Type B pancreatic cell (in vitro differentiated cells): ENCODE results near the gene CCT6B. TPM values are rescaled to one million over a fixed set of nuclear protein-coding genes. Genes with fewer than 3 reads are reported as not detected.

Experiments
- DNase-seq: peaks from one replicate; pipeline ENCODE4 v3.0.0; 2021; ENCODE audit warnings: mixed read lengths; ENCODE audit not compliant: unreplicated experiment; ENCODE audit errors: extremely low spot score
- H3K27ac Mint-ChIP-seq: 2 replicates; pipeline ENCODE4 v1.8.0; 2021; ENCODE audit warnings: mild to moderate bottlenecking, mixed read lengths
- H3K27me3 Mint-ChIP-seq: 2 replicates; pipeline ENCODE4 v1.8.0; 2021; ENCODE audit warnings: mixed read lengths
- H3K36me3 Mint-ChIP-seq: 2 replicates; pipeline ENCODE4 v1.8.0; 2021; ENCODE audit warnings: mixed read lengths
- H3K4me1 Mint-ChIP-seq: one replicate; pipeline ENCODE4 v1.8.0; 2021; ENCODE audit warnings: mixed read lengths; ENCODE audit not compliant: unreplicated experiment
- H3K4me3 Mint-ChIP-seq: 2 replicates; pipeline ENCODE4 v1.8.0; 2021; ENCODE audit warnings: mild to moderate bottlenecking, mixed read lengths
- H3K9me3 Mint-ChIP-seq: 2 replicates; pipeline ENCODE4 v1.8.0; 2021; ENCODE audit warnings: mixed read lengths
- CTCF ChIP-seq: fragments of 200-600 bp; sonication (generic); conservative IDR thresholded peaks from 2 replicates; pipeline ENCODE4 v1.5.0; 2021; ENCODE audit warnings: antibody characterized with exemption, mild to moderate bottlenecking
- total RNA-seq: library from RNA; stranded (reverse); gene quantifications from 2 replicates; pipeline ENCODE4 v1.2.1, GENCODE V29; 2021; ENCODE audit warnings: low replicate concordance

The CCT6B gene
- total RNA-seq, 1 donor from 2014 or later = 1.5 TPM

GRCh38 chr17:34879146-34879545 lies 82.1 kb downstream of the CCT6B start:
- Mint-ChIP-seq H3K36me3 (no peaks in the 10 kb centered on the region), H3K27me3 (peaks cover 68% of the 10 kb centered on the region), H3K9me3 (peaks cover 5% of the 10 kb centered on the region), H3K27ac (no peak overlapping the region), H3K4me3 (no peak overlapping the region), H3K4me1 (no peaks in the 10 kb centered on the region)
- no peak for TF ChIP-seq CTCF
- no peak for DNase-seq

Other genes starting within 250 kb of the CCT6B start
- 21.9 and 22.8 TPM in 2 replicates for gene ZNF830, start 80 bp upstream of the CCT6B start, total RNA-seq
- gene LIG3, start 19.1 kb upstream of the CCT6B start, total RNA-seq = 52.6 and 73.0 TPM in 2 replicates
- 19.9 and 38.7 TPM in 2 replicates for gene RFFL, start 102.2 kb upstream of the CCT6B start, total RNA-seq
- gene RAD51D, start 158.4 kb upstream of the CCT6B start, total RNA-seq = 8.3 and 12.4 TPM in 2 replicates
- not detected in 2 replicates for gene FNDC8, start 160.2 kb upstream of the CCT6B start, total RNA-seq
- gene NLE1, start 180.8 kb upstream of the CCT6B start, total RNA-seq = 18.8 and 24.9 TPM in 2 replicates
- gene UNC45B, start 186.4 kb upstream of the CCT6B start, total RNA-seq = 0.56 TPM in 1 of 2 replicates, not detected in the other
- not detected in 2 replicates for gene SLC35G3, start 232.9 kb upstream of the CCT6B start, total RNA-seq